Muscle layer of duodenum (tissue), 2 donors: ENCODE results near the gene OSM.

ENCODE experiments used
- H3K27ac ChIP-seq: one replicate; pipeline ENCODE4 v1.7.0; 2013; ENCODE audit warnings: mild to moderate bottlenecking, low read length
- H3K27me3 ChIP-seq: one replicate; pipeline ENCODE4 v1.7.0; 2013; ENCODE audit warnings: low read depth, mild to moderate bottlenecking, control low read depth, low read length
- H3K36me3 ChIP-seq, 2 donors: one replicate each; pipeline ENCODE4 v1.7.0; 2013; ENCODE audit warnings: low read length in 2 of 2, control low read depth in 1 of 2, mild to moderate bottlenecking in 1 of 2; ENCODE audit not compliant: insufficient read depth in 2 of 2, control insufficient read depth in 1 of 2
- H3K4me1 ChIP-seq, 2 donors: one replicate each; pipeline ENCODE4 v1.7.0; 2013; ENCODE audit warnings: low read length in 2 of 2, mild to moderate bottlenecking in 2 of 2, control low read depth in 1 of 2, moderate library complexity in 1 of 2; ENCODE audit not compliant: insufficient read depth in 2 of 2, control insufficient read depth in 1 of 2
- H3K4me3 ChIP-seq, 2 donors: one replicate each; pipeline ENCODE4 v1.7.0; 2013; ENCODE audit warnings: low read length in 2 of 2, low read depth in 1 of 2, mild to moderate bottlenecking in 1 of 2
- H3K9me3 ChIP-seq, 2 donors: one replicate each; pipeline ENCODE4 v1.7.0; 2013; ENCODE audit warnings: low read length in 2 of 2, control low read depth in 1 of 2, mild to moderate bottlenecking in 1 of 2; ENCODE audit not compliant: control insufficient read depth in 1 of 2
- donor health status: healthy.

Gene OSM

GRCh38 chr22:30228509-30229359, 37.9 kb downstream of the OSM start:
- Histone ChIP-seq H3K4me3 (no peak overlapping the region), H3K9me3 (no peaks in the 10 kb centered on the region), H3K27me3 (peaks cover 5% of the 10 kb centered on the region), H3K4me1 (no peaks in the 10 kb centered on the region), H3K27ac (no peak overlapping the region), H3K36me3 (no peaks in the 10 kb centered on the region)

- H3K9me3 ChIP-seq: no peaks in the 10 kb centered on the region
- H3K36me3 ChIP-seq: no peaks in the 10 kb centered on the region
- no peaks in the 10 kb centered on the region for H3K4me1 ChIP-seq
- no peak overlapping the region for H3K4me3 ChIP-seq
- peaks cover 2% of the 10 kb centered on the region for H3K27me3 ChIP-seq
- H3K27ac ChIP-seq: no peak overlapping the region
Measured at GRCh38 chr22:30227438-30228228, 39.0 kb downstream of the OSM start.

DNA sequence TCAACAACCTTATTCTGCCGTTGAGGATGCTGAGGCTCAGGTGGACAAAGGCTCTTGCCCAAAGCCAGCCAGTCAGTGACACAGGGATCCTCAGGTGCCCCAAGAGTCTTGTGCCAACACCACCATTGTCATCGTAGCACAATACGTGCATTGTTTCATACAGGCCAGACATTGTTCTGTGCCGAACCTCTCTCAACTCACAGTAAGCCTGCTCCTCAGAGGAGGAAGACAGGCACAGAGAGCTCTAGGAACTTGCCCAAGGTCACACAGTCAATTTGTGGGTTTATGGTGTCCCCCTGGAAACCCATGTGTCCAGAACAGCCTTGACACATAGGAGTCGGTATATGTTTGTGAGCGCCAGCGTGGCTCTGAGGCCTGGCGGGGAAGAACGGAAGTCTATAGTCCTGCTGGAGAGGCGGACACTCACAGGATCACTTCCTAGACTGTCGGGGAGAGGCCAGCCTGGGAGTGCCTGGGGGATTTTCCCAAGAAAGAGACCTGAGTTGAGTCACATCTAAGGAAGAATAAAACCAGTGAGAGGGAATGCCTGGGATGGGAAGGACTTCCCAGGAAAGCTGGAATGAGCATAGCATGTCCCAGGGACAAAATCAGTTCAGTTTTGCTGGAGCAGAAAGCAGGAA, 40.3 kb downstream of the OSM start:
- H3K9me3 ChIP-seq: no peaks in the 10 kb centered on the region
- H3K36me3 ChIP-seq: no peaks in the 10 kb centered on the region
- no peak overlapping the region for H3K27ac ChIP-seq
- no peaks in the 10 kb centered on the region for H3K4me1 ChIP-seq
- no peak overlapping the region for H3K4me3 ChIP-seq
- peaks cover 4% of the 10 kb centered on the region for H3K27me3 ChIP-seq

GRCh38 chr22:30225220-30225927, 41.3 kb downstream of the OSM start:
- Histone ChIP-seq H3K4me1 (peaks cover 0 to 3% of the 10 kb centered on the region in 2 donors), H3K36me3 (no peaks in the 10 kb centered on the region), H3K4me3 (no peak overlapping the region), H3K9me3 (no peaks in the 10 kb centered on the region), H3K27me3 (peaks cover 4% of the 10 kb centered on the region), H3K27ac (no peak overlapping the region)

- peaks cover 4% of the 10 kb centered on the region for H3K27me3 ChIP-seq
- H3K36me3 ChIP-seq: no peaks in the 10 kb centered on the region
Measured at GRCh38 chr22:30224161-30224857, 42.3 kb downstream of the OSM start.

DNA sequence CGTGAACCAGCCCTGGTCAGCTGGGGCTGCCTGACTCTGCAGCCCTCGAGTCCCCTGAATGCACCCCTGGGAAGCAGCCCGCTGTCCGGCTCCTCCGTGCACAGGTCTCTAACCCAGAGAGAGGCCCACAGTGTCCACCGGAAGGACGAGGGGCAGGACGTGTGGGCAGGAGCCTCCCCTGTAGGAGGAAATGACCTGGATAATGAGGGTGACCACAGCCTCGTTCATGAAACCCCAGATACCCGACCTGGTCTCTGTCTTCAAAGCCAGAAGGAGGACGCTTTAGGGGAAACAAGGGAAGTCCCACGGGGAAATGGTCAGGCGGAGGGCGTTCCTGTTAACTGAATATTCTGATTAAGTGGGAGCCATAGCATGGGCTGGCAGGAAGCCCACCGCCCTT, 43.3 kb downstream of the OSM start:
- Histone ChIP-seq H3K27ac (no peak overlapping the region), H3K9me3 (no peaks in the 10 kb centered on the region), H3K27me3 (peaks cover 4% of the 10 kb centered on the region), H3K4me1 (peaks cover 0 to 3% of the 10 kb centered on the region in 2 donors), H3K36me3 (no peaks in the 10 kb centered on the region), H3K4me3 (no peak overlapping the region)

More at GRCh38 chr22:30224161-30224857, 42.3 kb downstream of the OSM start:
- Histone ChIP-seq H3K27ac (no peak overlapping the region), H3K4me1 (peaks cover 0 to 3% of the 10 kb centered on the region in 2 donors), H3K9me3 (no peaks in the 10 kb centered on the region), H3K4me3 (no peak overlapping the region)

DNA sequence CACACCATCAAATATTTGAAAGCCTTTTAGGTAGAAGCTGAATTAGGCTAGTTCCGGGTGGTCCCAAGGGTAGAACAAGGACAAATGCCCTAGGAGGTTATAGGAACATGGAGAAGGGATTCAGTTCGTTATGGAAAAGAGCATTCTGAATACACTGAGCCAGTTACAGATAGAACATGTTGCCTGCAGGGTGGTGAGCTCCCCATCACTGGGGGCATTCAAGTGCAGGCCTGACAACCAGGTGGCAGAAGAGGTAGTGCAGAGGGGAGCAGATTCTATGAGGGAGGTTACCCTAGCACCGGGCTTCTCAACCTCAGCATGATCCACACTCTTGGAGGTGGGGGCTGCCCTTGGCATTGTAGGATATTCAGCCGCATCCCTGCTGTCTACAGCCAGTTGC, 44.3 kb downstream of the OSM start:
- Histone ChIP-seq H3K4me1 (peaks cover 2 to 3% of the 10 kb centered on the region in 2 donors), H3K27ac (no peak overlapping the region), H3K4me3 (no peak overlapping the region), H3K36me3 (no peaks in the 10 kb centered on the region), H3K27me3 (peaks cover 4% of the 10 kb centered on the region), H3K9me3 (no peaks in the 10 kb centered on the region)

- Histone ChIP-seq H3K36me3 (no peaks in the 10 kb centered on the region), H3K4me1 (peaks cover 2 to 3% of the 10 kb centered on the region in 2 donors), H3K9me3 (no peaks in the 10 kb centered on the region), H3K4me3 (no peak overlapping the region), H3K27ac (no peak overlapping the region), H3K27me3 (peaks cover 4% of the 10 kb centered on the region)
Measured at GRCh38 chr22:30221121-30221992, 45.3 kb downstream of the OSM start.

DNA sequence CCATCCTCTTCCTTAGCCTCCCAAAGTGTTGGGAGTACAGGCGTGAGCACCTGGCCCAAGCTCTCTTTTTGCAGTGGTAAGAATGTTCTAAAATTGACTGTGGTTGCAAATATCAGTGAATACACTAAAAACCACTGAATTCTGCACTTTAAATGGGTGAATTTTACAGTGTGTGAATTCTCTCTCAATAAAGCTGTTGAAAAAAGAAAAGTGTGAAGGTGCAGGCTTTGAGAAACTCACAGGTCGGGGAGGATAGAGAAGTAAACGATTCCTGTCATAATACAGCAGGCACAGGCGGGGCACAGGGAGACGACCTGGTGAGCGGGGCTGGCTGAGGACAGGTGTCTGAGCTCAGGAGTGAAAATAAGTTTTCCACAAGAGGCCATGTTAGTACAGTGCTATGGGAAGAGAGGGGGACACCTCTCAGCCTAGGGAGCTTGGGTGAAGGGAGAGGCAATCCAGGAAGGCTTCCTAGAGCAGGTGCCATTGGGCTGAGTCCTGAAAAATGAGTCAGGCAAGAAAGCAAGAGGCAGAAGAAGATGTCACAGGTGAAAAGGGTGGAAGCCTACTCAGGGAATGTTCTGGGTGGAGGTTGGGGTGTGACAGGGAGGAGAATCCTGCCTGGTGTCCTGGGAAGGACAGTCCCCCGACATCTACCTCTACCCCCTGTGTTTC, 46.2 kb downstream of the OSM start:
- no peak overlapping the region for H3K4me3 ChIP-seq
- H3K4me1 ChIP-seq: peaks cover 2 to 3% of the 10 kb centered on the region in 2 donors
- H3K27me3 ChIP-seq: peaks cover 4% of the 10 kb centered on the region
- no peaks in the 10 kb centered on the region for H3K9me3 ChIP-seq
- no peaks in the 10 kb centered on the region for H3K36me3 ChIP-seq
- no peak overlapping the region for H3K27ac ChIP-seq
